Prostate gland (tissue), 2 donors: ENCODE data around the gene SMPD3.

ENCODE experiments used
- CTCF ChIP-seq, 4 experiments: fragments of 200-600 bp in 2 of 4; fragments of 450-650 bp in 2 of 4; sonication (generic) in 2 of 4; IDR thresholded peaks; 1 replicate in 3 of 4; 2 replicates in 1 of 4; pipeline ENCODE4 v1.5.1; 2016 to 2019; ENCODE audit warnings: antibody characterized with exemption in 4 of 4, mild to moderate bottlenecking in 2 of 4, moderate library complexity in 2 of 4
- POLR2A ChIP-seq: fragments of 450-650 bp; IDR thresholded peaks from one replicate; pipeline ENCODE4 v1.6.1; 2016; ENCODE audit warnings: antibody characterized with exemption, mild to moderate bottlenecking

GRCh38 chr16:68367891-68368290 lies 80.4 kb downstream of the SMPD3 start:
- TF ChIP-seq CTCF (IDR thresholded peaks at IDR 0.05) (no peak), POLR2A (no peak)
